ENCODE measurements around the gene RASSF4.

GRCh38 chr10:44925811-44926750 is 33.5 kb upstream of the RASSF4 start:
- TF ChIP-seq EZH2 (IDR thresholded peaks at IDR 0.05; ENCODE audit: borderline replicate concordance, low read depth, low read length, severe bottlenecking) (no peak), CTCF (IDR thresholded peaks at IDR 0.05; ENCODE audit: borderline replicate concordance, extremely low read depth, low read length, poor library complexity, severe bottlenecking) (no peak)

Measured in DND-41 (cell line).